Choroid plexus epithelial cell (primary cell): Measurements from ENCODE around the gene COIL.
A peak's percentile ranks its signal among the peaks of the same experiment; 100 is the strongest.

Experiments used
- DNase-seq: peaks from one replicate; pipeline ENCODE4 v3.0.0-alpha.2; 2010; ENCODE audit warnings: low read depth
- H3K4me3 ChIP-seq: 2 replicates; pipeline ENCODE4 v1.5.1; 2011; ENCODE audit warnings: low read depth, mild to moderate bottlenecking, control low read depth, low read length, moderate library complexity
- TF ChIP-seq, protein P1 (sequence below): conservative IDR thresholded peaks from 2 replicates; pipeline ENCODE4 v1.5.1; 2011; ENCODE audit warnings: low read depth, mild to moderate bottlenecking, control low read depth, inconsistent platforms, low read length, moderate library complexity

COIL gene, protein sequence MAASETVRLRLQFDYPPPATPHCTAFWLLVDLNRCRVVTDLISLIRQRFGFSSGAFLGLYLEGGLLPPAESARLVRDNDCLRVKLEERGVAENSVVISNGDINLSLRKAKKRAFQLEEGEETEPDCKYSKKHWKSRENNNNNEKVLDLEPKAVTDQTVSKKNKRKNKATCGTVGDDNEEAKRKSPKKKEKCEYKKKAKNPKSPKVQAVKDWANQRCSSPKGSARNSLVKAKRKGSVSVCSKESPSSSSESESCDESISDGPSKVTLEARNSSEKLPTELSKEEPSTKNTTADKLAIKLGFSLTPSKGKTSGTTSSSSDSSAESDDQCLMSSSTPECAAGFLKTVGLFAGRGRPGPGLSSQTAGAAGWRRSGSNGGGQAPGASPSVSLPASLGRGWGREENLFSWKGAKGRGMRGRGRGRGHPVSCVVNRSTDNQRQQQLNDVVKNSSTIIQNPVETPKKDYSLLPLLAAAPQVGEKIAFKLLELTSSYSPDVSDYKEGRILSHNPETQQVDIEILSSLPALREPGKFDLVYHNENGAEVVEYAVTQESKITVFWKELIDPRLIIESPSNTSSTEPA

DNA sequence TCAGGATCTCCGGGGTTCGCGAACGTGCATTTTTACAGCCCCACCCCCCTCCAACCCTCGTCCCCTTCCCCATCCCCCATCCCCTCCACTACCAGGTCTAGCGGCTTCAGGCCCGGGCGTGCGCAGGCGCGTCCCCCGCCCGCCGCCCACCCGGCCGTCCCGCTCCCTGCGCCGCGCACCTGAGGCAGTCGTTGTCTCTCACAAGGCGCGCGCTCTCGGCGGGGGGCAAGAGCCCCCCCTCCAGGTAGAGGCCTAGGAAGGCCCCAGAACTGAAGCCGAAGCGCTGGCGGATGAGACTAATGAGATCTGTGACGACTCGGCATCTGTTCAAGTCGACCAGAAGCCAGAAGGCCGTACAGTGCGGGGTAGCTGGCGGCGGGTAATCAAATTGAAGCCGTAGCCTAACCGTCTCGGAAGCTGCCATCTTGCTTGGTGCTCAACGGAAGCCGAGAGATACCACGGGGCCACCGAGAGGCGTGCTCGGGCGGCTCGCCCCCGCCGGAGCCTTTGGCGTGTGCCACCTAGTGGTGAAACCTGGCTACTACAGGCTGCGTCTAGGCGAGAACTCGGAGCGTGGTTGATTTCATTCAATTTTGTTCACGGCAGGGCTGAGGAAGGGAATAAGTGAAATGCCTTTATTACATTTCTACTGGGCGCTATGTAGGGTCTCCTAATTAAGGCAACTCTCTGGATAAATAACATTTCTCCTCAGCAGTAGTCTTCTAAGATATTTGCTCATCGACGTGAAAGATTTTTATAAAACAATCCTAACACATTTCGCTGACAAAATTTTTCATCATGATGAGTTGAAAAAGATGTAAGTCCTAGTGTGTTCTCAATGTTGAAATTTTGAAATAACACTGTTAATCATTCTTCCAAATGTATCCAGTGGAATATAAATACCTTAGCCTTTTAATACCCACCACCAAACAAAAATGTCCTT, at the start of gene COIL:
Gene COIL (minus strand): TSS at position 455 of the 943 bp plus-strand sequence. CDS start 31 bp downstream, at position 424.
- TF ChIP-seq, protein P1, sequence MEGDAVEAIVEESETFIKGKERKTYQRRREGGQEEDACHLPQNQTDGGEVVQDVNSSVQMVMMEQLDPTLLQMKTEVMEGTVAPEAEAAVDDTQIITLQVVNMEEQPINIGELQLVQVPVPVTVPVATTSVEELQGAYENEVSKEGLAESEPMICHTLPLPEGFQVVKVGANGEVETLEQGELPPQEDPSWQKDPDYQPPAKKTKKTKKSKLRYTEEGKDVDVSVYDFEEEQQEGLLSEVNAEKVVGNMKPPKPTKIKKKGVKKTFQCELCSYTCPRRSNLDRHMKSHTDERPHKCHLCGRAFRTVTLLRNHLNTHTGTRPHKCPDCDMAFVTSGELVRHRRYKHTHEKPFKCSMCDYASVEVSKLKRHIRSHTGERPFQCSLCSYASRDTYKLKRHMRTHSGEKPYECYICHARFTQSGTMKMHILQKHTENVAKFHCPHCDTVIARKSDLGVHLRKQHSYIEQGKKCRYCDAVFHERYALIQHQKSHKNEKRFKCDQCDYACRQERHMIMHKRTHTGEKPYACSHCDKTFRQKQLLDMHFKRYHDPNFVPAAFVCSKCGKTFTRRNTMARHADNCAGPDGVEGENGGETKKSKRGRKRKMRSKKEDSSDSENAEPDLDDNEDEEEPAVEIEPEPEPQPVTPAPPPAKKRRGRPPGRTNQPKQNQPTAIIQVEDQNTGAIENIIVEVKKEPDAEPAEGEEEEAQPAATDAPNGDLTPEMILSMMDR: peak; percentile 97
- peak within 1 kb of the TSS; percentile 87 for H3K4me3 ChIP-seq
- peak; percentile 95 for DNase-seq

DNA sequence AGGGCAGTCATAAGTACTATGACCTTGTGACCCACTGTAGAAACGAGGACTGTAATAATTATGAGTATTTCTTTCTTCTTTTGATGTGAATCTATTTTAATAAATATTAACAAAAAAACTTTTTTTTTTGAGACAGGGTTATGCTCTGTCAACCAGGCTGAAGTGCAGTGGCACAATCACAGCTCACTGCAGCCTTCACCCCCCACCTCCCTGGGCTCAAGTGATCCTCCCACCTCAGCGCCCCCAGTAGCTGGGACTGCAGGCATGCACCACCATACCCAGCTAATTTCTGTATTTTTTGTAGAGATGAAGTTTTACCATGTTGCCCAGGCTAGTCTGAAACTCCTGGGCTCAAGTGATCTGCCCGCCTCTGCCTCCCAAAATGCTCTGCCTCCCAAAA, 49.6 kb upstream of the COIL start:
- TF ChIP-seq, protein P1: no peak
- H3K4me3 ChIP-seq: no peak overlapping the region
- no peak for DNase-seq

DNA sequence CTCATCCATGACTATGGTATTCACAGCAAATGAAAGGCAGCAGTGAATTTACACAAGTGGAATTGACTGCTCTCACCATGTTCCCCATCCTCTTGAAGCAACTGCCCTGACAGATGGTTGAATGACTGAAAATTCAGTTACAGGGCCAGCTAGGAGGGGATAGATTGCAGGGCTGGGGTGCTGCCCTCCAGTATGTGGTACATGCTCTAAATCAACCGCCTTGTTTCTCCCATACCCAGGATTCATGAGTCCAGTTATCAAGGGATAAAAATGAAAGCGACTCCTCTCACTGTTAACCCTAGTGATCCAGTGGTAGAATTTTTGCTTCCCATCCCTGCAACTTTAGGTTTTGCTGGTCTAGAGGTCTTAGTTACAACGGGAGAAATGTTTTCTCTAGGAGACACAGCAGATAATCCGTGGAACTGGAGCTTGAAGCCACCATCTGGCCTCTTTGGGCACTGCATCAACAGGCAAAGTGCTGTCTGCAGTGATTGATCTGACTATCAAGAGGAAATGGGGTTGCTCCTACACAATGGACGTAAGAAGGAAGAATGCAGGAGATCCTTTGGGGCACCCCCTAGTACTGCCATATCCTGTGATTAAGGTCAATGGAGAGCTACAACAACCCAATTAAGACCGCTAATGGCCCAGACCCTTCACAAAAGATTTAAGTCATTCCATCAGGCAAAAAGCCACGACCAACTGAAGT, 49.0 kb upstream of the COIL start:
- peak; percentile 69 for DNase-seq
- H3K4me3 ChIP-seq: no peak overlapping the region
- TF ChIP-seq, protein P1: peak; percentile 84

DNA sequence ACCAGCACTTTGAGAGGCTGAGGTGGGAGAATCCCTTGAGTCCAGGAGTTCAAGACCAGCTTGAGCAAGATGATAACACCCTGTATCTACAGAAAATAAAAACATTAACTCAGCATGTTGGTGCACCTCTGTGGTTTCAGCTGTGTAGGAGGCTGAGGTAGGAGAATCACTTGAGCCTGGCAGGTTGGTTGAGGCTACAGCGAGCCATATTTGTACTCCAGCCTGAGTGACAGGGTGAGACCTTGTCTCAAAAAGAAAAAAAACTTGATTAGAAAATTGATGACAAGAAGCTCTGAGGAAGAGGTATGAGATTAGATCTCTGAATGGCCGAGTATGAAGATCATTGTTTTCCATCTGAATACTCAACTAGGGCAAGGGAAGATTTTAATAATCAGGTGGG, 48.1 kb upstream of the COIL start:
- no peak overlapping the region for H3K4me3 ChIP-seq
- no peak for DNase-seq
- TF ChIP-seq, protein P1: no peak

DNA sequence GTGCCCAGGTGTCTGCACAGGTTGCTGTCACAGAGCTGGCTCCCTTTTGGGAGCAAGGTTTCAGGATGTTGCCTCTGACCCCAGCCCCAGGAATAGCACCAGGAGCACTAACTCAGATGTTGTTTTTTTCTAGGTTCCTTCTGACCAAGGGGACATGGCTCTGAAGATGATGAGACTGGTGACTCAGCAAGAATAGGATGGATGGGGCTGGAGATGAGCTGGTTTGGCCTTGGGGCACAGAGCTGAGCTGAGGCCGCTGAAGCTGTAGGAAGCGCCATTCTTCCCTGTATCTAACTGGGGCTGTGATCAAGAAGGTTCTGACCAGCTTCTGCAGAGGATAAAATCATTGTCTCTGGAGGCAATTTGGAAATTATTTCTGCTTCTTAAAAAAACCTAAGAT, 45.2 kb upstream of the COIL start:
- DNase-seq: no peak
- TF ChIP-seq, protein P1: no peak
- H3K4me3 ChIP-seq: no peak overlapping the region

DNA sequence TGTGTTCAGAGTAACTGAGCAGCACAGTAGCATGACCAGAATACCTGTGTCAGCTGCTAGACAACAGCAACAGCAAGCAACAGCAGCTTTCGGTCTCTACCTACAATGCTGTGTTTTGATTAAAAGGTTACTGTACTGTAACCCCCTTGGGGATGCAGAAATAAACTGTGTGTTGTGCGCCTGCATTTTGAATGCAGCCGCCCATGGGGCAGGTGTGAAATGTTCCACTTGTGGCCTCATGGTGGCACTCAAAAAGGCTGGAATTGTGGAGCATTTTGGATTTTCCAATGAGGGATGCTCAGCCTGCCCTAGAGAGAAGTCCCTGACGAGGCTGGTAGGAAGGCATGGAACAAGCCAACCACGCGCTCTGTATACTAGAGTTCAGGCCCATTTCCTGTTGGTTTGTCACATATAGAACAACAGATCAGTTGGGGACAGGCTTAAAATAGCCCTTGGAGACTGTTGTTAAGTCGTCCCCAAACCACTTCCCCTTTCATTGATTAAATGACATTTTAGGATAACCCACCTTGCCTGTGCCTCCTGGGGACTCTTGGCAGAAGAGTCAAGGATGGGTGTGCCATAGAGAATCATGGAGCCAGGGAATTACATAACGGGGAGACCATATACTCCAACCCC, 44.2 kb upstream of the COIL start:
- no peak for DNase-seq
- TF ChIP-seq, protein P1: peak; percentile 22
- H3K4me3 ChIP-seq: no peak overlapping the region
